HG03039 (cell line): ENCODE measurements around the gene PSG4.
"Not testable (repeated sequence)": the region's sequence is repeated elsewhere in the genome, so short reads cannot be mapped to it uniquely, and the experiment has no call there.

ENCODE experiments used
- ATAC-seq: cut with Tn5 transposase; IDR thresholded peaks from one replicate; pipeline ENCODE4 v1.9.1; 2021; ENCODE audit warnings: mild to moderate bottlenecking, moderate library complexity; ENCODE audit not compliant: unreplicated experiment

PSG4 gene

DNA sequence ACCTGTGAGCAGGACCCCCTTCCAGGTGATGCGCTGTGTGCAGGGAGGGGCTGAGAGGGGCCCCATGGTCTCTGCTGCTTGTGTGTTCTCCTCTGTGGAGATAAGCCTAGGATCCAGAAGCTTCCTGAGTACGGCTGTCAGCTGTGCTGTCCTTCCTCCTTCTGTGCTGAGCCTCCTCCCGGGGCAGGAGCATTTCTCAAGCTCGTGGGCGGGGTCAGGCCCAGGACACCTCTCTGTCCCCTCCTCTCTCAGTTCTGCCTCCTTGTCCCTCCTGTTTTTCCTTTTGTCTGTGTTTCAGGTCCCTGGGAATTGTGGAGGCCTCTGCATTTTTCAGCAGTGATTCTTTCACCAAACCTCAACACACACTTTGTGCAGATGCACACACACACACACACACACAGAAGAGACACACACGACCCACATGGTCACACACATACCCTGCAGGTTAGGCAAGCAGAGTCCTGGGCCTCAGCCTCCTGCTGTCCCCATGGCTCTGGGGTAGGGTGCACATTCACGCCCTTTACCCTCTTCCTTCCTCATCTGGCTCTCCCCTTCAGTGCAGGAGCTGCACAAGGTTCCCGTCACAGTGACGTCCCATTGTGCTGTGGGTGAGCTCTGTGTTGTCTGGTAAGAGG lies at the start of gene PSG4:
Gene PSG4, minus strand, starts transcription at position 168 of the 635 bp plus-strand sequence. Its CDS starts 102 bp downstream, at position 66.
- not testable (repeated sequence) for ATAC-seq

DNA sequence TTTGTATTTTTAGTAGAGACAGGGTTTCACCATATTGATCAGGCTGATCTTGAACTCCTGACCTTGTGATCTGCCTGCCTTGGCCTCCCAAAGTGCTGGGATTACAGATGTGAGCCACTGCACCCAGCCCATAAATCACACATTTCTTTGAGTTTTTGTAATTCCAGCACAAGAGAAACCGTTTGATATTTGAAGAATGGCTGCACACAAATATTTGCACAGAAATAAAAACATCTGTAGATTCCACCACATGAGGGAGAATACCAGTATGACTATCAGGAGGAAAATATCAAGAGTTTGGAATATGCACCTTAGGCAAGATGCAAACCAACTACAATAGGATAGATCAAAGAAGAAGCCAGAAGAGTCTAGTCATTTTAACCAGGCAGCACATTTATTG lies 46.0 kb upstream of the PSG4 start:
- ATAC-seq, result not testable (repeated sequence)

DNA sequence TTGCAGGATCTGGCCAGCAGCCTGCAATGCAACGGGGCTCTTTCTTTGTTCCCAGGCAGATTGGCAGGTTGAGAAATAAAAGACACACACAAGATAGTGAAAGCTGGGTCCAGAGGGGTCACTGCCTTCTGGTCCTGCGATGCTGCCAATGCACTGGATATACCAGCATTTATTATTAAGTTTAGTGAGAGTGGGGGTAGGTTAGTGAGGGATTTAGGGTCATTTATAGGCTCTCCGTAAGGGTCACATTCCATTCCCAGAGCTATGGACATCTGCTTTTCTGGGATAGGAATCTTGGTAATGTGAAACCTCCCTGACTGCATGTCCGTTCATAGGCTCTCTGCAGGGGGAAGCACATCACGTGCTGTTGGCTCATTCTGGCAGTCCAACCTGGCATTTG lies 44.9 kb upstream of the PSG4 start:
- not testable (repeated sequence) for ATAC-seq

DNA sequence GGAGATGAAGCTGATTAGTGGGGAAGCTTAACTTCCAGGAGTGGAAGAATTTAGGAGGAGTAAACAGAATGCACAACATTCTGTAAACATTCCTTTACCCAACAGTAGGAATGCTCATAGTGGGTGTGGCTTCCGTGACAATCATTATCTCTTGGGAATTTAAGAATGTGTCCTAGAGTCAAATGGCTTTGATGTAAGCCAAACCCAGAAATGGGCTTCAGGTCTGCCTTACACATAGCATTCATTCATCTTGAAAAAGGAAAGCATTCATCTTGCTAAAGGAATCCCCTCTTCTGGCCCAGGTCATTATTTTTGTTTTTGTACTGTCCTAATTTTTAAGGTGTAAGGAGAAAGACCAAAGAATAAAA lies 43.2 kb upstream of the PSG4 start:
- ATAC-seq, result not testable (repeated sequence)

DNA sequence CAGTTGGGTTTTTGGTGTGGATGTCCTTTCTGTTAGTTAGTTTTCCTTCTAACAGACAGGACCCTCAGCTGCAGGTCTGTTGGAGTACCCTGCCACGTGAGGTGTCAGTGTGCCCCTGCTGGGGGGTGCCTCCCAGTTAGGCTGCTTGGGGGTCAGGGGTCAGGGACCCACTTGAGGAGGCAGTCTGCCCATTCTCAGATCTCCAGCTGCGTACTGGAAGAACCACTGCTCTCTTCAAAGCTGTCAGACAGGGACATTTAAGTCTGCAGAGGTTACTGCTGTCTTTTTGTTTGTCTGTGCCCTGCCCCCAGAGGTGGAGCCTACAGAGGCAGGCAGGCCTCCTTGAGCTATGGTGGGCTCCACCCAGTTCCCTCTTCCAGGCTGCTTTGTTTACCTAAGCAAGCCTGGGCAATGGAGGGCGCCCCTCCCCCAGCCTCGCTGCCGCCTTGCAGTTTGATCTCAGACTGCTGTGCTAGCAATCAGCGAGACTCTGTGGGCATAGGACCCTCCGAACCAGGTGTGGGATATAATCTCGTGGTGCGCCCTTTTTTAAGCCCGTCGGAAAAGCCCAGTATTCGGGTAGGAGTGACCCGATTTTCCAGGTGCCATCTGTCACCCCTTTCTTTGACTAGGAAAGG lies 41.9 kb upstream of the PSG4 start:
- not testable (repeated sequence) for ATAC-seq

DNA sequence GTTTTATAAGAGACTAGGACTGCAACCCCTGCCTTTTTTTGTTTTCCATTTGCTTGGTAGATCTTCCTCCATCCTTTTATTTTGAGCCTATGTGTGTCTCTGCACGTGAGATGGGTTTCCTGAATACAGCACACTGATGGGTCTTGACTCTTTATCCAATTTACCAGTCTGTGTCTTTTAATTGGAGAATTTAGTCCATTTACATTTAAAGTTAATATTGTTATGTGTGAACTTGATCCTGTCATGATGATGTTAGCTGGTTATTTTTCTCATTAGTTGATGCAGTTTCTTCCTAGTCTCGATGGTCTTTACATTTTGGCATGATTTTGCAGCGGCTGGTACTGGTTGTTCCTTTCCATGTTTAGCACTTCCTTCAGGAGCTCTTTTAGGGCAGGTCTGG lies 40.4 kb upstream of the PSG4 start:
- ATAC-seq, result not testable (repeated sequence)

DNA sequence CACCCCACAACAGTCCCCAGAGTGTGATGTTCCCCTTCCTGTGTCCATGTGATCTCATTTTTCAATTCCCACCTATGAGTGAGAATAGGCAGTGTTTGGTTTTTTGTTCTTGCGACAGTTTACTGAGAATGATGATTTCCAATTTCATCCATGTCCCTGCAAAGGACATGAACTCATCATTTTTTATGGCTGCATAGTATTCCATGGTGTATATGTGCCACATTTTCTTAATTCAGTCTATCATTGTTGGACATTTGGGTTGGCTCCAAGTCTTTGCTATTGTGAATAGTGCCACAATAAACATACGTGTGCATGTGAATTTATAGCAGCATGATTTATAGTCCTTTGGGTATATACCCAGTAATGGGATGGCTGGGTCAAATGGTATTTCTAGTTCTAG lies 36.8 kb upstream of the PSG4 start:
- not testable (repeated sequence) for ATAC-seq

DNA sequence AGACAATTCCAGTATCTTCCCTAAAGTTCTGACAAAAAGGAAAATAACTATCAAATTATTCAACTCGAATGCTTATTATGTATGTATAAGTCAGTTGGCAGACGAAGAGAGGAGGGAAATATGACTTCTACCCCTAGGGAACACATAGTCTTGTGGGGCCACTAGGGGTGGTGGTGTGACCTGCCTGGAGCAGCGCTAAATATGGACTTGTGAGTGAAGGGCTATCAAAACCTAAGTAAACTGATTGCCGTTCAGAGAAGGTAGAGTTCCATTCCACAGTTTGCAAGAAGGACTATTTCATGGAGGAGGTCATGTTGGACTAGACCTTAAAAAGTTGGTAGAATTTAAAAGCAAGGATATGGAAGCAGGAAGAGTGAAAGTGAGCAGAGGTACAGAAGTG lies 32.8 kb upstream of the PSG4 start:
- not testable (repeated sequence) for ATAC-seq

DNA sequence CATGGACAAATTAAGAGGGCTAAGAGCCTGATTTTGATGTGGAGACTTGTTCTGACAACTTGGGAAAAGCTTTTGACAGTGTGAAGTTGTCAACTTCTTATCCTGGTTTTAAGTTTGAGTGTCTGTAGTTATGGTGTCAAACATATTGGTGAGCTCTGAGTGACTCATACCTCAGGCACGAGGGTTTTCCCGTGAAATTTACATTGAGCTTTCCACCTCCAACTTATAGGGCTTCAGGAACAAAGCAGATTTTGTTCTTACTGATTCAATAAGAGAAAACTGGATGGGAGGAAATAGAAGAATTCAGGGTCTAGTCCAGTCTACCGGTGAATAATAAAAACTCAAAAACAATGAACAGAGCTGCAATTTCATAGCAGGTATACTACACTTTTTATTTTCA lies 30.2 kb upstream of the PSG4 start:
- ATAC-seq, result not testable (repeated sequence)

DNA sequence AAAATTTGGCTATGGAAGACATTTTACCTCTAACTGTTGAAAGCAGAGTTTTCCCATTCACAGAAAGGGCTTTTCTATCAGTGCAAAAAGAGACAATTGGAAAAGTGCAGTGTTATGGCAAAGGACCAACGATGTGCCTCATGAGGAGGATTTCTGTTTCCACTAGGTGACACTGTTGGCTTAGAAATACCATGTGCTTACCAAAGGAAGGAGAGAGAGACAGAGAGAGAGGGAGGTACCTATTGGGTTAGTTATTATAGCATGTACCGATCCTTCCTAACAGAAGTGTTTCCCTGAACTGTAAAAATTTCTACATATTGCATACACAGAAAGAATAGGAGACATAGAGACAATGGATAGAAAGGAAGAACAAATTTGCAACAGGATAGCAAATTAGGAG lies 23.9 kb upstream of the PSG4 start:
- no peak for ATAC-seq

DNA sequence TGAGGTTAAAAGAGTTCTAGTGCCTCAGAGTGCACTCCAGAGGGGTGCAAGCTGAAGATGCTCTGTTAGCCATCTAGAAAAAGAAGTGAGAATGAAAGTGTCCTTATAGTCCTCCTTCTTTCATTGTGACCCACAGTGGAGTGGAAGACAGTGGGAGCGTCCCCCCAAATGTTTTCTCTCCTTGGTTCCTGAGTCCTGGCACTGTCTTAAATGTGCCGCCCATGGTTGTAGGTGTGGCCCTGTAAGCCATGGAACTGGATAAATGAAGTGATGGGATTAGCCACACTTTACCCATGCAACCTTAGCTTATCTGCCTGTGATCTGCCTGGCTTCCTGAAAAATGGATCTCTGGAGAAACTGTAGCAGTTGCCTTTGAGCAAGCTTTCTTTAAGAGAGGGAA lies 23.3 kb upstream of the PSG4 start:
- not testable (repeated sequence) for ATAC-seq

DNA sequence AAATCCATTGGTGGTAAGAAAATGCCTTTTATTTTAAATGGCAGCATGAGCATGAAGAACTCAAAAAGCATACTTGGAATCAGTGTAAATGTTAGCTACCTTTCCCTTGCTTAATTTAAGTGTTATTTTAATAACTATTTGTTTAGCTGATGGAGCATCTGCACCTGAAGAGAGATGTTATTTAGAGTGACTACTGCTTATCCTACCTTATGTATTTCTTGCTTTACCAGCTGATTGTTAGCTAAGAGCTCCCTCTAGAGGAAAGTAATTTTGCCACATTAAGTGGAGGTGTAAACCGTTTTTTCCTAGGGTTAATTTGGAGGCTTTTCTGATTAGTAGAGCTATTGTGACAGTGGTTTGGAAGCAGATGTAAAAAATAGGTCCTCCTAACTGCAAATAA lies 21.5 kb upstream of the PSG4 start:
- not testable (repeated sequence) for ATAC-seq

DNA sequence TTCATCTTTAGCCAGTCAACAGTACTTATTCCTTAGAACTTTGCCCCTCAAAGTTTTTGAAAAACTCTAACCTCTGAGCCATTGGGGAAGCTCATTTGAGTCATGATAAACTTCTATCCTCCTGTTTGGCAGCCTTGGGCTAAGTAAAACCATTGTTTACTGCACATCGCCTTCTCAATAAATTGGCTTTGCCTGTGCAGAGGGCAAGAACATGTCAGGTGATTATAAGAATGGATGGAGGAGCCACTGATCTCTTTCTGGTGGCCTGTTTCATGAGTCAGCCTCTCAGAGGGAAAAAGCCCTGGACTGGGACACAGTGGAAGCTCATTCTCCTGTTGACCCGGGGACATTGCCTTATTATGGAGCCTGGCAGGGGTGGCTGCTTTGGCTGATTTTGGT lies 19.4 kb upstream of the PSG4 start:
- ATAC-seq, result no peak

DNA sequence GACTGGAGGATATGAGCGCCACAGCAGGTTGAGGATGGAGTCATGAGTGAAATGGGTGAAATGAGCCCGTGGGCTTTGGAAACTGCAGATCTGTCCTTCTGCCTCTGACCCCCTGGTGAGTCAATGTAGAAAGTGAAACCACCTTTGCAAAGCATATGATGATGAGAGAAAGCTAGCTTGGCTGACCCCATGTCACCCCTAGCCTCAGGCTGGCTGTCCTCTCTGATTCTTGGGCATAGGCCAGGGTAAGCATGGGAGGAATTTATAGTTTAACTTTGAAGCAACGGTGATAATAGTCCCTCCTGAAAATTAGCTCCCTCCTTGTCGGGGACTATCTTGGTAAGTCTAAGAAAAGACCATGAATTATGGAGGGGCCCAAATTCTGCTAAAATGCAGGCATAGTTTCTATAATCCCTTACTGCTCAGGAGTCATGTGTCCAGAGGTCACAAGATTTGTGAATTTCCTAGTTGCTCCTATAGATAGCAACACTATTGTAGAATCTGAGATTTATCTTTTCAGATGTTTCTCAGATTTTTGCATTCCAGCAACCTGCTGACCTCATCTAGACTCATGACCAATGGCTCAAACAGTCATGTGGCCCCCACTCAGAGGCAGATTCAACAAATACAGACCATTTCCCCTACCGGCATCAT lies 18.9 kb upstream of the PSG4 start:
- not testable (repeated sequence) for ATAC-seq

DNA sequence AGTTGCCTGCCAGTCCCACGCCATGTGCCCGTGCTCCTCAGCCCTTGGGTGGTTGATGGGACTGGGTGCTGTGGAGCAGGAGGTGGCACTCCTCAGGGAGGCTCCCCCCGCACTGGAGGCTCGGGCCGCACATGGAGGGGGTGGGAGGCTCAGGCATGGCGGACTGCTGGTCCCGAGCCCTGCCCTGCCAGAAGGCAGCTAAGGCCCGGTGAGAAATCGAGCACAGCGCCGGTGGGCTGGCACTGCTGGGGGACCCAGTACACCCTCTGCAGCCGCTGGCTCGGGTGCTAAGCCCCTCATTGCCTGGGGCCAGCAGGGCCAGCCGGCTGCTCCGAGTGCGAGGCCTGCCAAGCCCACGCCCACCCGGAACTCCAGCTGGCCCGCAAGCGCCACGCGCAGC lies 16.5 kb upstream of the PSG4 start:
- ATAC-seq, result not testable (repeated sequence)

DNA sequence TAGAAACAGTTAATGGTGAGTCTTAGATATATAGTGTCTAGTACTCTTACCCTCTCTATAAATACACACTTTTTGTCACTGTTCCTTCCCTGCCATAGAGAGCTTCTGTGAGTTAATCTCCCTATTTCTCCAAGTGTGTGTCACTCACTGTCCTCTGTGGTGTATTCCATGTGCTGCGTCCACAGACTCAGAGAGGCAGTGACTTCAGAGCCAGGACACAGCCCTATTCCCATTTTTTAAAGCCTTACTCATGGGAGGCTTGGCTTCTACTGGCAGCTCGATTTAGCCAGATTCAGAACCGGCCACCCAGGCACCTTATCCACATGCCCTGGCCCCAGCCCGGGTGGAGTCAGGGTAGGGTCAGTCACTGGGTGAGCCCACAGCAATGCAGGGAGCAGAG lies 13.7 kb upstream of the PSG4 start:
- not testable (repeated sequence) for ATAC-seq

DNA sequence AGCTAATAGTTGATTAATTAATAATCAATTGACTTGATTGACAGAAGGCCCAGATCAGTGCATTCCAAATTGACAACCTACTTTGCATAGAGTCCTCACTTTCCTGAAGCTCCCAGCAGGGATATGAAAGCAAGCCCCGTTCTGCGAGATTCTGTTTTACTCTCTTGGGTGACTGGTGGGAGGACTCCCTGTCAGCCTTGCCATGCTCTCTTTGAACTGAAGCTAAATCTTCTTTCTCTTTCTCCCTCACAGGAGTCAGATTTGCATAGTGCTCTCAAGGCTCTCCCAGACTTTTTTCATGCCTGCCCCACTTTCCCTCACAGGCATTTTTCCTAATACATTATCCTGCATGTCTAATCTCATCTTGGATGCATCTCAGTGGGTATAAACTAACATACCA lies 10.4 kb upstream of the PSG4 start:
- not testable (repeated sequence) for ATAC-seq

DNA sequence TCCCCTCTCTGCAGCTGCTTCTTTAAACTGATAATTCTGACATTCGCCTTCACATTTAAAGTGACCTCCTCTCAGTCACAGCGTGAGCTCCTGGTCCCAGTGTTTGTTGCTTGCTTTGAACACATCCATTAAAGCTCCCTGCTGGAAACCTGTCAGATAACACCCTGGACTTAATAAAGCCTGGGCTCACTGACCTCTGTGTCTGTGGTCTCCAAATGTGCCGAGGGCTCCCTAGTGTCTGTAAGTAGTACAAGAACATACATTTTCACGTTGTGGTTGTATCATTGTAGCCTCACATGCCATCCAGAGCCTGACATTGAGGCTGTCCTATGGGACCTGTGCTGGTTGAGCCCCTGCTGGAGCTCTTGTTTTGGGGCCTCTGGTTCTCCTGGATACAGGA lies 2.6 kb upstream of the PSG4 start:
- no peak for ATAC-seq

DNA sequence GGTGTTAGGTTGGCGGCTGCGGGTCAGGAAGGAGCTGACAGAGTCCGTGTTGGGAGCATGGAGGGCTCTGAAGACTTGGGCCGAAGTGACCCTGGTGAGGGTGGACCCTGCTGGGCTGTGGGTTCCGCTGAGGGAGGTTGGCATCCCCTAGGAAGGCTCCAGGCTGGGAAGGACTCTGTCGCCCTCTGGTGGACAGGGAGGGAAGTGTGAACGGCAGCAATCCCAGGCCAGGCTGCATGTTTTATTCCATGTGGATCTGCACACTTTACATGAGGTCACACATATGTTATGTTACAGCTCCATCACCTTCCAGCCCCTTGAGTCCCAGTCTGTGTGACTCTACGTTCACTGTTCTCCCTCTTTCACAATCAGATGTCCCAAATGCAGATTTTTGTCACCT lies 1.7 kb upstream of the PSG4 start:
- not testable (repeated sequence) for ATAC-seq

DNA sequence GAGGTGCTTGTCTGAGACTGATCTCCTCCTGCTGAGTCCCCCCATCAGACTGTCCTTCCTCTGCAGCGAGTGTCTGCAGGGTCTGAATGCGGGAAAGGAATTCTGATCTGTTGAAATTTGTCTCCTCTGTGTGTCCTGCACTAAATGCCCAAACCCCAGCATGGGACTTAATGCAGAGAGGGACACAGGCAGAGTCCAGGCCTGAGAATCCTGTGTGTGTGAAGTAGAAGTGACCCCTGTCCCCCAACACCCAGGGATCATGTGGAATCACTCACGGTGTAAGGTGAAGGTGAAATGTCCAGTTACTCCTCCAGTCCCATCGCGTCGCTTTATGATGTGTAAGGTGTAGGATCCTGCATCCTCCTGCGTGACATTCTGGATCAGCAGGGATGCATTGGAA lies 1.8 kb downstream of the PSG4 start:
- not testable (repeated sequence) for ATAC-seq

DNA sequence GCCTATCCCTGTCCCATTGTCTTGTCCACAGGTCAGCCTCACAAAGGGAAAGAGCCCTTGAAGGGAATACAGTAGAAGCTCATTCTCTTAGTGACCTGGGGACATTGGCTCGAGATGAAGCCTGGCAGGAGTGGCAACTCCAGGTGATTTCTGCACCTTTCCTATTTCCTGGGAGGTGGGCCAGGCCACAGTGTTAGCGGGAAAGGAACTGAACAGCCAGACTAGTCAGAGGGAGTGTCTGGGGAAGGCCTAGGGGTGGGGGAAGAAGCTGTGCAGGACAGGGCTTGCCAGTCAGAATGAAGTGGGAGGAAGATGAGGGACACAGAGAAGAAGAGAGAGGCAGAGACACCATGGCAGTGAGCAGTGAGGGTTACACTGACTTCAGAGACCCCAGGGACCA lies 3.5 kb downstream of the PSG4 start:
- ATAC-seq, result not testable (repeated sequence)

DNA sequence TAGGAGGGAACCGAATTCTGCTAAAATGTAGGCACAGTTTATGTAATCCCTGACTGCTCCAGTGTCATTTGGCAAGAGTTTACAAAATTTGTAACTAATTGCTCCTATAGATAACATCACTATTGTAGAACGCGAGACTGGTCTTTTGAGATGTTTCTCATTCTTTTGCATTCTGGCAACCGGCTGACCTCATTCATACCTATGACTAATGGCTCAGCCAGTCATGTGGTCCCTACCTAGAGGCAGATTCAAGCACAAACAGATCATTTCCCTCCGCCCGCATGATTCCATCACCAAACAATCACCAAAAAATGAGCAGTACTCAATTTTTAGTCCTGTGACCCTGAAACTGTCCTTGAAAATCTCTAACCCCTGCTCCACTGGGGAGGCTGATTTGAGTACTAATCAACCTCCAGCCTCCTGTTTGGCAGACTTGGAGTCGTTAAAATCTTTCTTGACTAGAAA lies 4.1 kb downstream of the PSG4 start:
- ATAC-seq, result not testable (repeated sequence)
